Measurements from ENCODE around the gene PIEZO2. TPM values are rescaled to one million over a fixed set of nuclear protein-coding genes. Genes with fewer than 3 reads are reported as not detected.

Gene PIEZO2
- total RNA-seq, 1 experiment from 2014 or later = 0.57 TPM

GRCh38 chr18:10948421-10948820, 200.9 kb downstream of the PIEZO2 start:
- in situ Hi-C loops (cut with HindIII; ENCODE audit: low pct_unique_long_range_greater_than_20kb, low sequenced_read_pairs) = no loop called here
- H3K36me3 ChIP-seq (ENCODE audit: control insufficient read depth, insufficient read depth, low read length) = no peaks in the 10 kb centered on the region
- BruUV-seq (replicated peaks) = no TSS peak

DNA sequence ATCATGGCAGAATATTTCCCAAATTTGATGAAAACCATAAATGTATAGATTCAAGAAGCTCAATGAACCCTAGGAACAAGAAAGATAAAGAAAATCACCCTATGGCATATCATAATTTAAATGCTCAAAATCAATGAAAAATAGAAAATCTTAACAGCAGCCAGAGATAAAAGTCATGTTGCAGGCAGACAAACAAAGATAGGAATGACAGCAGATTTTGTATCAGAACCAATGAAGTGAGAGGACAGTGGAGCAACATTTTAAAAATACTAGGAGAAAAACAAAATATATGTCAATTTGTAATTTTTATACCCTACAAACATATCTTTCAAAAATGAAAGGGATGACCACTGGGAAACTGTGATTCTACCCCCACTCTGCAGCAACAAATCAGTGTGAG, 203.3 kb downstream of the PIEZO2 start:
- Histone ChIP-seq H3K27ac (ENCODE audit: low read length) (no peak overlapping the region), H3K4me1 (ENCODE audit: control insufficient read depth, insufficient read depth, low read length) (no peaks in the 10 kb centered on the region), H3K36me3 (ENCODE audit: control insufficient read depth, insufficient read depth, low read length) (no peaks in the 10 kb centered on the region), H3K27me3 (ENCODE audit: control insufficient read depth, insufficient read depth, low read length) (no peaks in the 10 kb centered on the region), H3K9me3 (ENCODE audit: control insufficient read depth, insufficient read depth, low read depth, low read length) (peaks cover 15% of the 10 kb centered on the region), H3K4me3 (ENCODE audit: low read depth in 2 of 2, low read length in 2 of 2) (no peak overlapping the region)
- no peak for ATAC-seq
- TF ChIP-seq, protein P1, sequence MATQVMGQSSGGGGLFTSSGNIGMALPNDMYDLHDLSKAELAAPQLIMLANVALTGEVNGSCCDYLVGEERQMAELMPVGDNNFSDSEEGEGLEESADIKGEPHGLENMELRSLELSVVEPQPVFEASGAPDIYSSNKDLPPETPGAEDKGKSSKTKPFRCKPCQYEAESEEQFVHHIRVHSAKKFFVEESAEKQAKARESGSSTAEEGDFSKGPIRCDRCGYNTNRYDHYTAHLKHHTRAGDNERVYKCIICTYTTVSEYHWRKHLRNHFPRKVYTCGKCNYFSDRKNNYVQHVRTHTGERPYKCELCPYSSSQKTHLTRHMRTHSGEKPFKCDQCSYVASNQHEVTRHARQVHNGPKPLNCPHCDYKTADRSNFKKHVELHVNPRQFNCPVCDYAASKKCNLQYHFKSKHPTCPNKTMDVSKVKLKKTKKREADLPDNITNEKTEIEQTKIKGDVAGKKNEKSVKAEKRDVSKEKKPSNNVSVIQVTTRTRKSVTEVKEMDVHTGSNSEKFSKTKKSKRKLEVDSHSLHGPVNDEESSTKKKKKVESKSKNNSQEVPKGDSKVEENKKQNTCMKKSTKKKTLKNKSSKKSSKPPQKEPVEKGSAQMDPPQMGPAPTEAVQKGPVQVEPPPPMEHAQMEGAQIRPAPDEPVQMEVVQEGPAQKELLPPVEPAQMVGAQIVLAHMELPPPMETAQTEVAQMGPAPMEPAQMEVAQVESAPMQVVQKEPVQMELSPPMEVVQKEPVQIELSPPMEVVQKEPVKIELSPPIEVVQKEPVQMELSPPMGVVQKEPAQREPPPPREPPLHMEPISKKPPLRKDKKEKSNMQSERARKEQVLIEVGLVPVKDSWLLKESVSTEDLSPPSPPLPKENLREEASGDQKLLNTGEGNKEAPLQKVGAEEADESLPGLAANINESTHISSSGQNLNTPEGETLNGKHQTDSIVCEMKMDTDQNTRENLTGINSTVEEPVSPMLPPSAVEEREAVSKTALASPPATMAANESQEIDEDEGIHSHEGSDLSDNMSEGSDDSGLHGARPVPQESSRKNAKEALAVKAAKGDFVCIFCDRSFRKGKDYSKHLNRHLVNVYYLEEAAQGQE (IDR thresholded peaks at IDR 0.05; ENCODE audit: insufficient read depth in 1 of 2, low read depth in 2 of 2, low read length in 1 of 2) = no peak
- TF ChIP-seq, protein P2, sequence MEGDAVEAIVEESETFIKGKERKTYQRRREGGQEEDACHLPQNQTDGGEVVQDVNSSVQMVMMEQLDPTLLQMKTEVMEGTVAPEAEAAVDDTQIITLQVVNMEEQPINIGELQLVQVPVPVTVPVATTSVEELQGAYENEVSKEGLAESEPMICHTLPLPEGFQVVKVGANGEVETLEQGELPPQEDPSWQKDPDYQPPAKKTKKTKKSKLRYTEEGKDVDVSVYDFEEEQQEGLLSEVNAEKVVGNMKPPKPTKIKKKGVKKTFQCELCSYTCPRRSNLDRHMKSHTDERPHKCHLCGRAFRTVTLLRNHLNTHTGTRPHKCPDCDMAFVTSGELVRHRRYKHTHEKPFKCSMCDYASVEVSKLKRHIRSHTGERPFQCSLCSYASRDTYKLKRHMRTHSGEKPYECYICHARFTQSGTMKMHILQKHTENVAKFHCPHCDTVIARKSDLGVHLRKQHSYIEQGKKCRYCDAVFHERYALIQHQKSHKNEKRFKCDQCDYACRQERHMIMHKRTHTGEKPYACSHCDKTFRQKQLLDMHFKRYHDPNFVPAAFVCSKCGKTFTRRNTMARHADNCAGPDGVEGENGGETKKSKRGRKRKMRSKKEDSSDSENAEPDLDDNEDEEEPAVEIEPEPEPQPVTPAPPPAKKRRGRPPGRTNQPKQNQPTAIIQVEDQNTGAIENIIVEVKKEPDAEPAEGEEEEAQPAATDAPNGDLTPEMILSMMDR (IDR thresholded peaks at IDR 0.05) = no peak
- TF ChIP-seq POLR2AphosphoS5 (IDR thresholded peaks at IDR 0.05; ENCODE audit: low read depth, low read length) (no peak), TCF7L2 (IDR thresholded peaks at IDR 0.05; ENCODE audit: low read depth, low read length) (no peak), SIN3A (IDR thresholded peaks at IDR 0.05; ENCODE audit: borderline replicate concordance, insufficient read depth, low read depth, low read length) (no peak)
- BruUV-seq (replicated peaks) = no TSS peak
- in situ Hi-C loops (cut with HindIII; ENCODE audit: low pct_unique_long_range_greater_than_20kb, low sequenced_read_pairs) = no loop called here
- intact Hi-C loops (cut with micrococcal nuclease; ENCODE audit: unreplicated experiment) = no loop called here
- POLR2A ChIA-PET = no interaction called here
- CTCF ChIA-PET = interaction anchor here (0.6 kb wide), 1 partner anchor 508 kb away, joined by 11 read pairs; no protein-coding TSS in a partner anchor
- no peak for DNase-seq (ENCODE audit: low read depth, low spot score)

More at GRCh38 chr18:10948421-10948820, 200.9 kb downstream of the PIEZO2 start:
- ATAC-seq (no peak), DNase-seq (ENCODE audit: low read depth, low spot score) (no peak)
- no peak overlapping the region for H3K27ac ChIP-seq (ENCODE audit: low read length)
- CTCF ChIA-PET = interaction anchor here (0.8 kb wide), 1 partner anchor 1307 kb away, joined by 3 read pairs; no protein-coding TSS in a partner anchor
- intact Hi-C loops (cut with micrococcal nuclease; ENCODE audit: unreplicated experiment) = no loop called here
- no peaks in the 10 kb centered on the region for H3K4me1 ChIP-seq (ENCODE audit: control insufficient read depth, insufficient read depth, low read length)
- peaks cover 15% of the 10 kb centered on the region for H3K9me3 ChIP-seq (ENCODE audit: control insufficient read depth, insufficient read depth, low read depth, low read length)
- H3K27me3 ChIP-seq (ENCODE audit: control insufficient read depth, insufficient read depth, low read length) = no peaks in the 10 kb centered on the region
- no peak for TF ChIP-seq TCF7L2 (IDR thresholded peaks at IDR 0.05; ENCODE audit: low read depth, low read length)
- H3K4me3 ChIP-seq (ENCODE audit: low read depth in 2 of 2, low read length in 2 of 2) = no peak overlapping the region
- POLR2A ChIA-PET = no interaction called here

GRCh38 chr18:10942998-10943397, 206.4 kb downstream of the PIEZO2 start:
- H3K27me3 ChIP-seq (ENCODE audit: control insufficient read depth, insufficient read depth, low read length) = no peaks in the 10 kb centered on the region
- CTCF ChIA-PET = no interaction called here
- H3K4me1 ChIP-seq (ENCODE audit: control insufficient read depth, insufficient read depth, low read length) = no peaks in the 10 kb centered on the region
- H3K27ac ChIP-seq (ENCODE audit: low read length) = no peak overlapping the region
- H3K36me3 ChIP-seq (ENCODE audit: control insufficient read depth, insufficient read depth, low read length) = no peaks in the 10 kb centered on the region
- BruUV-seq (replicated peaks) = no TSS peak
- H3K9me3 ChIP-seq (ENCODE audit: control insufficient read depth, insufficient read depth, low read depth, low read length) = peaks cover 15% of the 10 kb centered on the region
- POLR2A ChIA-PET = no interaction called here
- no peak overlapping the region for H3K4me3 ChIP-seq (ENCODE audit: low read depth in 2 of 2, low read length in 2 of 2)
- ATAC-seq (no peak), DNase-seq (ENCODE audit: low read depth, low spot score) (no peak)
- in situ Hi-C loops (cut with HindIII; ENCODE audit: low pct_unique_long_range_greater_than_20kb, low sequenced_read_pairs) (no loop called here), intact Hi-C loops (cut with micrococcal nuclease; ENCODE audit: unreplicated experiment) (no loop called here)
- TF ChIP-seq, protein P2 (IDR thresholded peaks at IDR 0.05) = no peak

All from Panc1 (cell line).